GM20431 (cell line): ENCODE data around the gene LRP1B.

Experiments used
- in situ Hi-C: fragments of 300-500 bp; cut with MseI, MboI; formaldehyde crosslinking; loops from one replicate; pipeline ENCODE4 v1.15.0; 2020; ENCODE audit warnings: low sequenced_read_pairs; ENCODE audit not compliant: unreplicated experiment

LRP1B gene

DNA sequence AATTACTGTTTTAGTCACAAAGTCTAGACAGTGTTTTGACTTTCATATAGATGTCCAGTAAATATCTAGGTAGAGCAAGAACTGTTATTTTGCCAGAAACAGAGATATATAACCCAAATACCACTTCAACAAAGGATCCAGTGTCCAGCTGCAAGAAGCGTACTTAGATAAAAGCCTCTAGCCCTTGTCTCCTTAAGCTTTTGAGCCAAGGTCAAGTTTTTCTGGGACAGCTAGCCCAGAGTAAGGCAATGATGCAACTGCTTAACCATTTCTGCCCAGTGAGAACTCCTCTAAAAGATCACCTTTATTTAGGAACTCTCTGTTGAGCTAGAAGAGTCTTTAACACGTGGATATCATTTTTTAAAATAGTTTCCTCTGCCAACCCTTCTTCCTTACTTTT is 1925.7 kb downstream of the LRP1B start:
- in situ Hi-C loops: no loop called here

DNA sequence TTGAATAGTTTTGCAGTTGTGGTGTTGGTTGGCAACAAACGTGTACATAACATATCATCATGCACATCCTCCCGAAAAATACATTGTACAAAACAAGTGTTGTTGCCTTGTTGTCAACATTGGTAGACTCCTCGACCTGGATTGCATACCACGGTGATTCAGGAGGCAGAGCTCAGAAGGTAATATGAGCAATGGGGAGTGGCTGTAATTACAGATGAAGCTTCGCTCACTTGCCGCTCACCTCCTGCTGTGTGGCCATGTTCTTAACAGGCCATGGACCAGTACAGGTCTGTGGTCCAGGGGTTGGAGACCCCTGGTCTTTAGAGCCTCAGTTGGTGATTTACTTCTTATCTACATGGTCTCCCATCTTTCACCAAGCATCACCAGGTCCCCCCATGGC is 1927.5 kb downstream of the LRP1B start:
- in situ Hi-C loops: no loop called here

DNA sequence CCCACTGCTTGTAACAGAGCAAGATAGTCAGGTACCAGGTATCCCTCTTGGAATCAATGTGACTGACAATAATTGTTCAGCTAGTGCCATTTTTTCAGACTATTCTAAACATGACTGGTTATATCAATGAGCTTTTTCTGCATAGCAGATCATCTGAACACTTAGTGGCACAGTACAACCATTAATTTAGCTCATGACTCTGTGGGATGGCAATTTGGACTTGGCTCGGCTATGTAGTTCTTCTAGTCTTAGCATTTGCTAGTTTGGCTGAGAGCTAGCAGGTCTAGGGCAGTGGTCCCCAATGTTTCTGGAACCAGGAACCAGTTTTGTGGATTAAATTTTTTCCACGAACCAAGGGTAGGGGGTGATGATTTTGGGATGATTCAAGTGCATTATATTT is 1929.2 kb downstream of the LRP1B start:
- in situ Hi-C loops: no loop called here

DNA sequence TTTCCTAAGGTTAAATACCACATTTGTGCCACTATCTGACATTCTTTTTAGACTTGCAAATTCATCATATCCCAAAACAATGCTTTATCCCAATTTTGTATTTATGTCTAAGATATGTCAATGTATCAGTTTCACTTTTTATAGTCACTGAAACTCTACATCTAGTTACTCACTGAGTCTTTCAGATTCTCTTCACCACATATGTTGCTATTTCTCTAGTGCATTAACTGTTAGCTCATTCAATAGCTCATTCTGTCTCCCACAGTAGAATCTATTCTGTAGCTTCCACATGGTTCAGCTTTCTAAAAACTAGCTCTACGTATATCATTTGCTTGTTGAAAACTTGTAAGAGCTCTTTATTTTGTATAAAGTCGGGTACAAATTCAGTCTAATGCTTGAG is 1930.1 kb downstream of the LRP1B start:
- in situ Hi-C loops: no loop called here

DNA sequence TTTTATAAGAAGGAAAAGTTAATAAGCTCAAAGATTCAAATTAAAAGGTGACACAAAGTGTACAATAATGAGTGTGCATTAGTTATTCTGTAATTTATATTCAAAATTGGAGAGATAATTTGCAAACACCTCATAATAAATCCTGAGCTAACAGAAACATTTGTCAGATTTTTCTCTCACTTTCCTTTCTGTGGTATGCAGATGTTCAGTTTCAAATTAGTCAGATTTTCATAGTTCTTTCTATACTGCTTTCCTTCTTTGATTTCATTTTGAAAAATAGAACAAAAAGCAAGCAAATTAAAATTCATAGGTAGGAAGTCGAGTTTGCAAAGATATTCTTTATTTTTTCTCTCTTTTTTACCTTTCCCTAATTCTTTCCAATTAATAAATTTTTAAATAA is 1930.5 kb downstream of the LRP1B start:
- in situ Hi-C loops: no loop called here

DNA sequence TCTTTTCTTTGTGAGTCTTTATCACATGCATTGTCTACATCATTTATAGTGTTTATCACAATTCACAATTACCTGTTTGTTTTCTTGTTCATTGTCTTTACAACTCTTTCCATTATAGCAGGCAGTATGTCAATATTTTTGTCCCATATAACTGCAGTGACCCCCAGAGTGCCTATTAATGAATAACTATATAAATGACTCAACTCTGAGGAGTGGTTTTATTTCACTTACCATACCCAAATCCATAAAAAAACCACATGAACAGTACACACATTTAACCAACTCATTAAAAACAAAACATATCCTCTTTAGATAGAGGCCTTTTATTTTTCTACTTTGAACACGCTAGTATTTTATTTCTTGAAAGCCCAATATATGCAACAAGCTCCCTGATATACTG is 1931.5 kb downstream of the LRP1B start:
- in situ Hi-C loops: no loop called here

DNA sequence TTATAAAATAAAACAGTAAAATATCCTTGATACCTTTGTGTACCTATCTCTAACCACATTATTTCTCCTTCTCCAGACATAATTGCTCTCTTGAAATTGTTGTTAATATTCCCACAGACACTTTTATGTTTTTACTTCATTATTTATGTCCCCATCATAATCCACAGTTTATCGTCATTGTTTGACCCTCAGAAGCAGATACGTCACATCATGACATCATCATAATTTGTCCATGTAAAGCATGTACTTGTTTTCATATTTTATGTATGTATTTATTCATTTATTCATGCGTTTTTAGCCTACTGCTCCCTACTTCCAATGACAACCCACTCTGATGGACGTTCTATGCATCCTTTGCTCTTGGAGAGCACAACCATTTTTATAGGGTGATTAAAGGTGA is 1943.7 kb downstream of the LRP1B start:
- in situ Hi-C loops: no loop called here

DNA sequence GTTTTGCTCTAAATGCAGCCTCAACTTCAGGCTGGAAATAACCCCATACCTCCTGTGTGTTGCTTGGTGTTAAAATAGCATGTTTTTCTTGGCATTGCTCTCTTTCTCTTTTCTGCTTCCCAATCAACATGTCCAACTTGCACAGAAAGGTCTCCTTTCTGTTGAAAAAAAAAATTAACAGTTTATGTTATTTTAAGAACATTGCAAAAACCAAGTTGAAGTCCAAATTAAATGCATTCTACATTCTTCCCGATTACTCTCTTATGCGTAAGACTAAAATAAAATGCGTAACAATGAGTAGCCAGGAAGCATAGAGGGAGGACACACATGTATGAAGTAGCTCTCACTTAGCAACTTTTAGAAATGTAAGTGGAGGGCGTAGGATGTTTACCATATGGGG is 1944.5 kb downstream of the LRP1B start:
- in situ Hi-C loops: no loop called here

DNA sequence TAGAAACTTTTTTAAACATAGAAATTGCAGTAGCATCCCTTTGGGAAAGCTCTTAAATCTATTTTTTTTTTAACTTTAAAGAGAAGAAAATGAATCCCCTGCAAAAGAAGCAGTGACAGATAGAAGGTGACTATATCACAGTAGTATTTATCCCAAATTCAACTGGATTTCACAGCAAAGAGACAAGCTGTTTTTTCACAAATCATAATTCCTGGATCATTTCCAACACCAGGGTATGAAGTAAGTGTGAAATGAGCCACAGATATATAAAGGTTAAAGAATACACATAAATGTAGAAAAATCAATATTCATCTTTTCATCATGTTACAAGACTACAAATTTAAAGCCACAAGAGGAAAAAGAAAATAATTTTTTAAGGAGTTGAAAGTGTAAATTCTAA is 1945.7 kb downstream of the LRP1B start:
- in situ Hi-C loops: no loop called here

DNA sequence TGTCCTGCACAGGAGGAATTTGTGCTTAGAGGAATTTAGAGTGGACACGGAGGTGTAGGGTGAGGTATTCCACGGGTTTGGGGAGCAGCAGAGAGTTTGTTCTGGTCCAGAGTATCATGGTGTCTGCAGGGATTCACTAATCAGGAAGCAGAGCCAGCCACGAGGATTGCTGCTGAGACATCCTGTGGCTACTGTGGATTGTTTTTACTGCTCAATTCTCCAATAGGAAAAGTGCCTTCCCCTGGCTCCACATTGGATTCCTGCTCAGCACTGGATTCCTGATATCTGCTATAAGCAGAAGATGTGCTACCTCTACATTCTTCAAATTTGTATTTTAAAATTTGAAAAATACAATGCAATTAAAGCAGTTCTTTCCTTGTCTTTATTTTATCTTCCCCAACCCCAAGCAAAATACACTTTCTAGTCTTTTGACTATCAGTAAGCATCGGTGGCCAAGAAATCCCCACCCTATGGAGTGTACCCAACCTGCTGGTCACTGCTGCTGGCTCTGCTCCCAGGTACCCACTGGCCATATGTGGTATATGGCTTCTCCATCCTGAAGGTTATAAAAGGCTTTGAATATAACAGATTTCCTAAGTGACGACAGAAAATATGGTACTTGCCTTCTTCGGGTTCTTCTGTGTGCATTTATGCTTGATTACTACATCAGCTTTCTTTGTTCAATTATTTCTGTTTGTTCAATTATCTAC is 1947.6 kb downstream of the LRP1B start:
- in situ Hi-C loops: no loop called here
